HUES6 (cell line): ENCODE measurements around the gene RAB29.

Experiments
- H3K27ac ChIP-seq: 2 replicates; pipeline ENCODE4 v1.7.0; 2013; ENCODE audit warnings: low read depth, mild to moderate bottlenecking, low read length, inconsistent platforms
- H3K27me3 ChIP-seq: 2 replicates; pipeline ENCODE4 v1.6.1; 2013; ENCODE audit warnings: low read length; ENCODE audit not compliant: control insufficient read depth, insufficient read depth
- H3K36me3 ChIP-seq: 2 replicates; pipeline ENCODE4 v1.6.1; 2013; ENCODE audit warnings: low read length; ENCODE audit not compliant: control insufficient read depth, insufficient read depth
- H3K4me1 ChIP-seq: 2 replicates; pipeline ENCODE4 v1.6.1; 2013; ENCODE audit warnings: low read length; ENCODE audit not compliant: control insufficient read depth, insufficient read depth
- H3K4me3 ChIP-seq: 2 replicates; pipeline ENCODE4 v1.5.1; 2013; ENCODE audit warnings: low read depth, low read length
- H3K9ac ChIP-seq: one replicate; pipeline ENCODE4 v1.6.1; 2013; ENCODE audit warnings: mild to moderate bottlenecking, low read length
- H3K9me3 ChIP-seq: 2 replicates; pipeline ENCODE4 v1.6.1; 2013; ENCODE audit warnings: low read depth, low read length; ENCODE audit not compliant: control insufficient read depth, insufficient read depth

RAB29 gene

DNA sequence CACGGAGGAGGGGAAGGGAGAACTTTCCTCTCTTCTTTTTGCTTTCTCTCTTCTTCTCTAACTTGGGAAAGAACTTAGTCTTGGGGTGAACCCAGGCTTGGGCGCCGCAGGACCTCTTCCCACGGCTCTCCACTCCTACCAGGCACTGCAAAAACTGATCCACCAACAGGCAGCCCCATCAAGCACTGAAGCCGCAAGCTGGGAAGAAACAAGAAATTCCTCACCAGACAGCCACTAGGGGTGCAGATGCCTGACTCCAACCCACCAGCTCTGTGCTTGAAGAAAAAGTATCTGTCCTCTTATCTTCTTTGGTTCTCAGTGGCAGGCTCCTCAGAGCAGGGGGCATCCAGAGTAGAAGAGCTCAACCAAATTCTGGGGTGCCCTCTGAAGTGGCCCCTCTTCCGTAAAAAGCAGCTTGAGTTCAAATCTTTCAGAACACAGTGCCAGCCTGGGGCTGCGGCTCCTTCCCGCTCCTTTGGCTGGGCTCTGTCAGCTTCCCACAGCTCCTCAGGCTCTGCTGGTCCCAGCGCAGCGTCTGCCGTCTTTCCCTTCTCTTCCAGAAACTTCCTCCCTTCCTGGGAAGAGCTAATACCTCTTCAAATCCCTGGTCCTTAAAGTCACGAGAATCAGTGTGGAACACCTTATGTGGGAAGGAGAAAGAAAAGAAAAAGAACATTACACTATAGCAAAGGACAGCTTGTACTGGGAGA, 35.3 kb upstream of the RAB29 start:
- peaks cover 20% of the 10 kb centered on the region for H3K36me3 ChIP-seq
- no peak overlapping the region for H3K4me3 ChIP-seq
- H3K9ac ChIP-seq, result no peak overlapping the region
- H3K9me3 ChIP-seq, result no peaks in the 10 kb centered on the region
- no peak overlapping the region for H3K27ac ChIP-seq
- H3K27me3 ChIP-seq, result peaks cover 10% of the 10 kb centered on the region
- peaks cover 21% of the 10 kb centered on the region; the same call in 1 of the 2 replicates for H3K4me1 ChIP-seq

DNA sequence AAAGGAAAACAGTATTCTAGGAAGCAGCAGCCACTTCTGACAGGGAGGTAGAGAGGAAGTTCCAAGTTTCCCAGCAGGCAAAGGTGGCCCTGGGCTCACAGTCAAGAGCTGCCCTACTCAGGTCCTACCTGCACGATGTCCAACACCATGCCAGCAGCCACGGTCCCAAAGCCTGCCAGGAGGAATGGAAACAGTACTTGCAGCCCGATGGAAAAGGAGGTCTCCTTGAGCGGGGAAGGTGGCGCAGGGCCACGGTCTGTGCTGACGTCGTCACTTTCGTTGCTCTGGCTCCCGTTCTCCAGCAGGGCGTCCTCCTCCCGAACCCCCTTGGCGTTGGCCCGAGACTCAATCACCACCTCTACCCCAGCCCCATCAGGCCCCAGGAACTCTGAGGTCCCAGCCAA, 34.7 kb upstream of the RAB29 start:
- H3K27me3 ChIP-seq, result peaks cover 10% of the 10 kb centered on the region
- peaks cover 21% of the 10 kb centered on the region; the same call in 1 of the 2 replicates for H3K4me1 ChIP-seq
- H3K9ac ChIP-seq, result no peak overlapping the region
- H3K4me3 ChIP-seq, result no peak overlapping the region
- H3K36me3 ChIP-seq, result peaks cover 20% of the 10 kb centered on the region
- H3K27ac ChIP-seq, result no peak overlapping the region
- H3K9me3 ChIP-seq, result no peaks in the 10 kb centered on the region

DNA sequence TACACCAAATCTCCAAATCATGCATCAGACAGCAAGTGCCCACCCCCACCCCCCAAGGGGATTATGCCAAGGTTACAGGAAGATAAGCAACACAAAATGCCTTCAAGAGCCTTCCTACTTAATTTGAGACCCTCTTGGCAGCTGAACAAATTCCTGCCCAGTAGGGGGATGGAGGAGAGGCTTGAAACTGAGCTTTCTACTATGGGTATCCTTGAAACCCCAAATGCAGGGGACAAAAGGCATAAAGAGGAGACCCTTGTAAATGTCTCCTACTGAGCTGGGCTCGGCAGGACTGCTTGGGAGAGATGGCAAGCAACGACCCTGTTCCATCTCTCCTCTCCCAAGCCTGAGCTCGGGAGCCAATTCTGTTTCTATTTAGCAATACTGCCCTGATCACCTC, 34.2 kb upstream of the RAB29 start:
- H3K27ac ChIP-seq, result no peak overlapping the region
- peaks cover 8% of the 10 kb centered on the region for H3K27me3 ChIP-seq
- H3K4me1 ChIP-seq, result peaks cover 21% of the 10 kb centered on the region; the same call in 1 of the 2 replicates
- no peaks in the 10 kb centered on the region for H3K9me3 ChIP-seq
- H3K4me3 ChIP-seq, result no peak overlapping the region
- H3K9ac ChIP-seq, result no peak overlapping the region
- H3K36me3 ChIP-seq, result peaks cover 20% of the 10 kb centered on the region

DNA sequence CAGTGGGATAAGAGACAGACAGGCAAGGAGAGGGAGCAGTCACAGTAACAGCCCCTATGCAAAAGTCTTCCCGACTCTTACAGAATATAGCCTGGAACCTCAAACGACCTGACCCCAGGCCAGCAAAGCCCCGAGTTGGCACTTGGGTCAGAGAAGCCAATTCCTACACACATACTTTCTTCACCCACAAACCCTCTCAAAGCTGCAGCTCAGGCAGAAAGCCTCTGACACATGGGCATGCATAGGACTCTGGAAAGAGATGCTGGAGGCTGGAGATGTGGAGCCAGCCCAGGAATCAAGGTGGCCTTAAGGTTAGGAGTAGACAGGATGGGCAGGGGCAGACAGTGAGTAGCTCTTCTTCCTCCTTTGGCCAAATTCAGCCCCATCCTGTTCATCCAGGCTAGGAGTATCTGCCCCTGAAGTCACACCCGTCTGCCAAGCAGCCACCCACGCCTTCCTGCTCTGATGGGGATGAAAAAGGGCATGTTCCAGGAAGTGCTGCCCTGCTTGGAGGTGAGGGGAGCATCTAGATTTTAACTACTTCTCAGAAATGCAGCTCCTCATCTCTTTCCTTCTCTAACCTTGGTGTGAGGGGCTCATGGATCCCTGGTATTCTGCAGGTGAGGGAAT, 29.9 kb upstream of the RAB29 start:
- no peaks in the 10 kb centered on the region for H3K27me3 ChIP-seq
- H3K4me3 ChIP-seq, result no peak overlapping the region
- H3K36me3 ChIP-seq, result peaks cover 17% of the 10 kb centered on the region
- H3K27ac ChIP-seq, result no peak overlapping the region
- H3K4me1 ChIP-seq, result peaks cover under 1% of the 10 kb centered on the region; the same call in 1 of the 2 replicates
- H3K9me3 ChIP-seq, result no peaks in the 10 kb centered on the region
- H3K9ac ChIP-seq, result no peak overlapping the region

DNA sequence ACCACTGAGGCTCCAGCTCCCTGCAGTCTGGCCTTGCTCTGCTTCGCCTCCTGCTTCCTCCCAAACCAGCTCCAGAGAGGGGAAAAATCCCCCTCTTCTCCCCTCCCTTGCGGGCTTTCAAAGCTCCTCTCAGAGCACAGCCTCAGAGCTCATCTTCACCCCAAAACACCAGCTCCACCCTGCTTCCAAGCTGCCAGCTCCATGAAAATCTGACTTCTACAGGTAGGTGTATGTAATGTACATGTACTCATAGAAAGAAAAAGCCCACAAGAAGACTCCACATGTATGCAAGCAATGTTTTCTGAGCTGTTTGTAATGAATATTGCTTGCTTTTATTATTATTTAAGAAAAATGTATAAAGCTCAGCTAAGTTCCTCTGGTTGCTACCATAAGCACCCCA, 29.3 kb upstream of the RAB29 start:
- Histone ChIP-seq H3K4me3 (no peak overlapping the region), H3K27me3 (no peaks in the 10 kb centered on the region), H3K9ac (no peak overlapping the region), H3K4me1 (no peaks in the 10 kb centered on the region; the same call in 1 of the 2 replicates), H3K27ac (no peak overlapping the region), H3K36me3 (peaks cover 16% of the 10 kb centered on the region), H3K9me3 (no peaks in the 10 kb centered on the region)

DNA sequence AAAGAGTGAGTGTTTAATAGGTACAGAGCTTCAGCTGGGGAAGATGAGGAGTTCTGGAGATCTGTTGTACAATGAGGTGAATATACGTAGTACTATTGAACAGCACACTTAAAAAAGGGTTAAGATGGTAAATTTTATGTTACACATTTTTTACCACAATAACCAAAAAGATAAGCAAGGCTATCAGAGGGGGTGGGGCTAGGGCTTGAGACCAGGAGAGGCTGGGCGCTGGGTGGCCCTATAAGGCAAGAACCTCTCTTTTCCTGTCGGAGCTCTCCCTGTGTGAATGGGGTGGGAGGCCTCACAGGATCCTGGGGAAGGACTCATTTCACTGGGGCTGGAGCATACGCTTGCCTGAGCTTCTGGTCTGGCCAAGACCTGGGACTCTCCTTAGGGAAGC, 28.7 kb upstream of the RAB29 start:
- Histone ChIP-seq H3K36me3 (peaks cover 17% of the 10 kb centered on the region), H3K9ac (no peak overlapping the region), H3K4me1 (no peaks in the 10 kb centered on the region; the same call in 1 of the 2 replicates), H3K27me3 (no peaks in the 10 kb centered on the region), H3K9me3 (no peaks in the 10 kb centered on the region), H3K27ac (no peak overlapping the region), H3K4me3 (no peak overlapping the region)

GRCh38 chr1:205802060-205802459, 26.8 kb upstream of the RAB29 start:
- H3K9ac ChIP-seq, result no peak overlapping the region

GRCh38 chr1:205800981-205801703, 25.9 kb upstream of the RAB29 start:
- no peak overlapping the region for H3K4me3 ChIP-seq
- H3K9ac ChIP-seq, result no peak overlapping the region
- peaks cover 39% of the 10 kb centered on the region for H3K36me3 ChIP-seq
- no peaks in the 10 kb centered on the region for H3K27me3 ChIP-seq
- no peaks in the 10 kb centered on the region for H3K9me3 ChIP-seq
- H3K27ac ChIP-seq, result no peak overlapping the region
- no peaks in the 10 kb centered on the region; the same call in 1 of the 2 replicates for H3K4me1 ChIP-seq

More at GRCh38 chr1:205802060-205802459, 26.8 kb upstream of the RAB29 start:
- H3K27me3 ChIP-seq, result no peaks in the 10 kb centered on the region
- no peak overlapping the region for H3K27ac ChIP-seq
- no peaks in the 10 kb centered on the region; the same call in 1 of the 2 replicates for H3K4me1 ChIP-seq
- H3K9me3 ChIP-seq, result no peaks in the 10 kb centered on the region
- H3K36me3 ChIP-seq, result peaks cover 30% of the 10 kb centered on the region
- H3K4me3 ChIP-seq, result no peak overlapping the region

DNA sequence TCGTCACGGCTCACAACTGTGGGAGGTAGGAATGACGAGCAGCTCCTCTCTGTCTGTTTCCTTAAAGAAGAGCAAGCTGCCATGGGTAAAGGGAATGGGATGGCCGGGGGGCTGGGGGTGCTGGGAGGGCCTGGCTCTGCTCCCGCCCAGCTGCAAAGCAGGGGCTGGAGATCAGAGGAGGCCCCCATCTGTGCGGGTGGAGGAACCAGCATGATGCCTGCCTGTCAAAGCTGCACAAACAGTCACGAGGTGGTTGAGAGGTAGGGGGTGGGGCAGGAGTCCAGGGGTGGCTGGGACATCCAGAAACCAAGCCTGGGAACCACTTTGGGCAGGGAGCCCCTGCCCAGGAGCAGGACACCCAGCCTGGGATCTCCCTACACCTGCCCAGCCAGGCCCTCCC, 25.1 kb upstream of the RAB29 start:
- Histone ChIP-seq H3K27me3 (no peaks in the 10 kb centered on the region), H3K4me1 (no peaks in the 10 kb centered on the region; the same call in 1 of the 2 replicates), H3K9ac (no peak overlapping the region), H3K4me3 (no peak overlapping the region), H3K9me3 (no peaks in the 10 kb centered on the region), H3K36me3 (peaks cover 46% of the 10 kb centered on the region), H3K27ac (no peak overlapping the region)

GRCh38 chr1:205798577-205798976, 23.3 kb upstream of the RAB29 start:
- no peaks in the 10 kb centered on the region for H3K27me3 ChIP-seq
- no peak overlapping the region for H3K27ac ChIP-seq
- H3K9ac ChIP-seq, result no peak overlapping the region
- no peaks in the 10 kb centered on the region for H3K9me3 ChIP-seq
- no peak overlapping the region for H3K4me3 ChIP-seq
- H3K4me1 ChIP-seq, result no peaks in the 10 kb centered on the region; the same call in 1 of the 2 replicates
- H3K36me3 ChIP-seq, result peaks cover 62% of the 10 kb centered on the region

DNA sequence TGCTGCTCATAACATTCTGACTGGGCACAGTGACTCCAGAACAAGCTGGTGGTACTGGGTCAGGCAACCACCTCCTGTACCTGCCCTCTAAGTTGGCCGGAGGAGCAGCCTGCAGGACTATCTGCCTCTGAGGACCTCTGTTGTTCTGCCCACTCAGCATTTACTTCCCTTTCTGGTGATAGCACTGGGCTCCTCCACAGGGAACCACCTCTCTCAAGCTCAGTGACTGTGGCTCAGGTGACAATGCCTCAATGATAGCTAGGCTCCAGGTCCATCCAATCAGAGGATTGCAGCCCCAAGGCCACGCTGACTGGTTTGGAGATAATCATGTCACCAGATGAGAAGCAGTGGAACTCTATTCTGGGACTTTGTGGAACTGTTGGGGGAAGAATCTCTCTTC, 21.9 kb upstream of the RAB29 start:
- Histone ChIP-seq H3K36me3 (peaks cover 69% of the 10 kb centered on the region), H3K9me3 (no peaks in the 10 kb centered on the region), H3K27me3 (no peaks in the 10 kb centered on the region), H3K4me3 (no peak overlapping the region), H3K4me1 (peaks cover 7% of the 10 kb centered on the region; the same call in 1 of the 2 replicates), H3K27ac (no peak overlapping the region), H3K9ac (no peak overlapping the region)
